ENCODE results near the gene ZNF771.
A peak's percentile ranks its signal among the peaks of the same experiment; 100 is the strongest.

ZNF771 gene

DNA sequence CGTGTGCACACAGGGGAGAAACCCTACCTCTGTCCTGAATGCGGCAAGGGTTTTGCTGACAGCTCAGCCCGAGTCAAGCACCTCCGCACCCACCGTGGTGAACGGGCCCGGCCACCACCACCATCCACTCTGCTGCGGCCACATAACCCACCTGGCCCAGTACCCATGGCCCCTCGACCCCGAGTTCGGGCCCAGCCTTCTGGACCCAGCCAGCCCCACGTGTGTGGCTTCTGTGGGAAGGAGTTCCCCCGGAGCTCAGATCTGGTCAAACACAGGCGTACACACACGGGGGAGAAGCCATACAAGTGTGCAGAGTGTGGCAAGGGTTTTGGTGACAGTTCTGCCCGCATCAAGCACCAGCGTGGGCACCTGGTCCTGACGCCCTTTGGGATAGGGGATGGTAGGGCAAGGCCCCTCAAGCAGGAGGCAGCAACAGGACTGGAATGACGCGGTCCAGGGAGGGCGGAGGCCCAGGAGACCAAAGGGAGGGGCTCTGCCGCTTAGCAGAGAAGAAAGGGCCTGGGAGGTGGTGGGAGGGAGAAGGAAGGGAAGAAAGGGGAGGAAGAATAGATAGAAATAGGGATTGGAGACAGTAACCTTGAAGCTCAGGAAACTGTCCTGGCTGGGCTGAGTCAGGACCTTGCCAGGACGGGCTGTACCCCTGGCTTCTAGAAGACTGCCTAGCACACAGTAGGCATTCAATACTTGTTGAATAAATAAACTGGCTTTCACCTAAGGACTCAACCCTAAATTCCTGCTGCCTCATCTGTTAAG is 8.6 kb upstream of the ZNF771 start:
- no peak for DNase-seq (ENCODE audit: low read depth)

DNA sequence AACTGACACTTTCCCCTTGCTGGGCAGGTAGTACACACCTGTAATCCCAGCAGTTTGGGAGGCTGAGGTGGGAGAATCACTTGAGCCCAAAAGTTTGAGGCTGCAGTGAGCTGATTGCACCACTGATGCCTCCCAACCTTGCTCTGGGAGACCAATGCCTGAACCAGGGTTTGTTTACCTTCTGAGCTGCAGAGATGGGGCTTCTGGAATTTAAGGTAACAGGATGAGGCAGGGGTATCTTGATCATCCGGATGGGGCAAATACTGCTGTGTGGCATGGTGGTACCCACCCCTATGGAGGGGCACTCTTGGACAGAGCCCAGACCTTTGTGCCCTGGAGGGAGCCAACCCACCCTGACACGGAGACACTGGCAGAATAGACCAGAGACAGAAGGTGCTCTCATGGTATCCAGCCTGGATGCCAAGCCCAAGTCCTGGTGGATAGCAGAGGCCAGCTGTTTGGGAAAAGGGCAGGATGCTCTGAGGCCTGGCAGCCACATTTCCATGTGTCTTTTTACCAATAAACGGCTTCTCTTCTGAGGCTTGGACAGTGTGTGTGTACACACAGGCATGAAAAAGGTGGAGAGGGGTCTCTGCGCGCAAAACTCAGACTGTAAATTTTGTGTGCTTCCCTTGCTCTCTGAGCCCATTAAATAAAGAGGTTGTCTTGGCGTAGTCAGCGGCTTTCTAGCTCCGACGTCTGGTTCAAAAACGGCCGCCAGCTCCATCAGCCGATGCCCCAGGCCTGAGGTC is 7.8 kb upstream of the ZNF771 start:
- no peak for DNase-seq (ENCODE audit: low read depth)

DNA sequence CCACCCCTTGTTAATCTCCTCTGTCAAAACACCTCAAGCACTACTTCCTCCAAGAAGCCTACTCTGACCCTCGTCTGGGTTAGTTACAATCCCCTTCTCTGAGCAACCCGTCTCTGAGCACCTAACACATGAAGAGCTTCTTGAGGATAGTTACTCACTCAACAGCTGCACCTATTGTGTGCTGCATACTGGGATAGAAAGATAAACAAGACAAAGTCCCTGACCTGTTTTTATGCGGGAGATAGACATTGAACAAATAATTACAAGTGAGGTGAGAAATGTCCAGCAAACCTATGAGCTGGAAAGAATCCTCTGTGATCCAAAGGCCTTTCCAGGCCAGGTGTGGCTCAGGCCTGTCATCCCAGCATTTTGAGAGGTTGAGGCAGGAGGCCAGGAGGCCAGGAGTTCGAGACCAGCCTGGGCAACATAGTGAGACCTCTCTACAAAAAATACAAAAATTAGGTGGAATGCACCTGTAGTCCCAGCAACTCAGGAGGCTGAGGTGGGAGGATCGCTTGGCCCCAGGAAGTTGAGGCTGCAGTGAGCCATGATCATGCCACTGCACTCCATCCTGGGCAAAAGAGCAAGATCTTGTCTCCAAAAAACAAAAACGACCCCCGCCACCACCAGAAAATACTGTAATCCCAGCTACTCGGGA is 5.5 kb upstream of the ZNF771 start:
- DNase-seq (ENCODE audit: low read depth): no peak

DNA sequence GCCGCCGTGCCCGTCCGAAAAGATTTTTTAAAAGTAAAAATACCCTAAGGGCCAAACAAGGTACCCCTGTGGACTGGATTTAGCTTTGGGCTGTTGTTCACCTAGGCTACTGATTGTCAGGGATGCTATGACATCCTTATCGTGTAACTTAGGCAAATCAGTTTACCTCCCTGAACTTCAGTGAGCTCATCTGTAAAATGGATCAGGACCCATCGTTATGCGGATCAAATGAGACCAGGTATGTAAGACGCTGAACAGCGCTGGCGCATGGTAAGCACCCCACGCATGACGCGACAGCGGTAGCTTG is 658 bp upstream of the ZNF771 start:
- DNase-seq (ENCODE audit: low read depth): no peak

DNA sequence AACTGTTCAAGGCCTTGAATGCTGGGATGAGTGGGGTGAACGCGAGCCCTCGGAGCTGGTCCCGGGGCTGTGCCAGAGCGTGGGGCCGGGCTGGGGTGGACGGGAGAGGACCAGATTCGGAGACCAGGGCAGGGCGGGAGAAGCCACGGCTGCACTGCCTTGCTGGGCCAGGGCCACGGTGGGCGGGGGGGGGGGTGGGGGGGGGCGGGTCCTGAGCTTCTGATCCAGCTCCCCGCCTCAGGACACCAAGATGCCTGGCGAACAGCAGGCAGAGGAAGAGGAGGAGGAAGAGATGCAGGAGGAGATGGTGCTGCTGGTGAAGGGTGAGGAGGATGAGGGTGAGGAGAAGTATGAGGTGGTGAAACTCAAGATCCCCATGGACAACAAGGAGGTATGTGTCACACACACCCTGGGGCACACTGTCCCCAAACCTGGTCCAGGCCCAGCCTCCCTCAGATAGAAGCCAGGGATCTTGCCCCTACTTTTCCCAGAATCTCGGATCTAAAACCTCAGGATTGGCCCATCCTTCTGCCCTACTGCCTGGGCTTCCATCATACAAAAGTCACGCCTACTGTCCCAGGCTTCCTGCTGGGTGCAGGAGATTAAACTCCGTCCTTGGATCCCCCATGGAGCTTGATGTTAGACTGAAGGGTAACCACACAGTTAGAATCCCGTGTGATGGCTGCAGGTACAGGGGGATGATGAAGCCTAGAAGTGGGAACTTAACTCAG is 563 bp downstream of the ZNF771 start:
- no peak for DNase-seq (ENCODE audit: low read depth)

DNA sequence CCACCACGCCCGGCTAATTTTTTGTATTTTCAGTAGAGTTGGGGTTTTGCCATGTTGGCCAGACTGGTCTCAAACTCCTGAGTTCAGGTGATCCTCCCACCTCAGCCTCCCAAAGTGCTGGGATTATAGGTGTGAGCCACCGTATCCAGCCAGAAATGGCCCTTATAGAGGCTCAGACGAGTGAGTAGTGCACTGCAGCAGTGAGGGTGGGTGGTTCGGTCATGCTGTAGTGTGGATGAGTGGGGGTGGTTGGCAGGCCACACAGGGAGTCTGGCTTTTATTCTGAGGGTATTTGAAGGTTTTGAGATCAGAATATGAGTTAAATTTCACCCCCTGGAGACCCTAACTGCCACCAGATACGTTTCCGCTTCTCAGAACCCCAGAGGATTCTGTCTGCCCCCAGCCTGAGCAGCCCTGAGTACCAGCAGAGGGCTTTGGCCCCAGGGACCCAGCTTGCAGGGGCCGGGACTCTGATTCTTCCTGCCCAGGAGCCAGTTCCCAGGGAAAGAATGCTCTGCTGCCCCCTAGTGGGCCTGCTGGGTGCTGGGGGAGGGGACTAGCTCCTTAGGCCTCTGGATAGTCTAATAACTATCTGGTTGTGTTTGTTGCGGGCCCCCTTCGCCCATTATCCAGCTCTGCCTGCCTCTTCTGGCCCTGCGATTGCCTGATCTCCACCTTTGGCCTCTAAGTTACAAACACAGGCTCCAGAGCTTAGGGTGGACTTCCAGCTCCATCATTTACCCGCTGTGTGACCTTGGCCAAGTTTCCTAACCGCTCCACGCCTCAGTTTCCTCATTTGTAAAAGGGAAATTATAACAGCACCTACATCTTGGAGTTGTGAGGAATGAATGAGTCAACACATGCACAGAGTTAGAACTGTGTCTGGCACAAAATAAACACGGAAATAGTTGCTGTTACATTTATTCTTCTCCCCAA is 2.0 kb downstream of the ZNF771 start:
- peak; percentile 86 for DNase-seq (ENCODE audit: low read depth)

DNA sequence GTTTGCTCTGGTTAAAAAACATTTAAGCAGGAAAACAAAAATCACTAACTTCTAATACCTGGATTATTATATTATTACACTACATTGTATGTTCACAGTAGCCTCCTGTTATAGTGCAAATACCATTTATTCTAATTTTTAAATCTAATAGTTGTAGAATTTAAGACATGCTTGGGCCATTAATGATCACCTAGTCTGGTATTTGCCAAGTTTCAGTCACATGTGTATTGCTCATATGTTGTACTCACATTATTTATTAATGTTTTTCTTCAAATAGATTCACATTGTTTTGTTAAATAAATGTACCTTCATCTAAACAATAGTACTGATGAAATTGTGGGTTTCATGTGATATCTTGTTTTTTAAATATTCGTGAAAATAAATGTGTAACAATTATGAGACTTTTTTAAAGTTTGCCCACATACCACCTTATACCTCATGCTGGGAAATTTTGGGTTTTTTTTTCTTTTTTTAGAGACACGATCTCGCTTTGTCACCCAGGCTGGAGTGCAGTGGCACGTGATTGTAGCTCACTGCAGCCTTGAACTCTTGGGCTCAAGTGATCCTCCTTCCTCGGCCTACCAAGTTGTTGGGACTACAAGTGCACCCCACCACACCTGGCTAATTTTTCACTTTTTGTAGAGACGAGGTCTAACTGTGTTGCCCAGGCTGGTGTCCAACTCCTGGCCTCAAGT is 5.9 kb downstream of the ZNF771 start:
- no peak for DNase-seq (ENCODE audit: low read depth)

DNA sequence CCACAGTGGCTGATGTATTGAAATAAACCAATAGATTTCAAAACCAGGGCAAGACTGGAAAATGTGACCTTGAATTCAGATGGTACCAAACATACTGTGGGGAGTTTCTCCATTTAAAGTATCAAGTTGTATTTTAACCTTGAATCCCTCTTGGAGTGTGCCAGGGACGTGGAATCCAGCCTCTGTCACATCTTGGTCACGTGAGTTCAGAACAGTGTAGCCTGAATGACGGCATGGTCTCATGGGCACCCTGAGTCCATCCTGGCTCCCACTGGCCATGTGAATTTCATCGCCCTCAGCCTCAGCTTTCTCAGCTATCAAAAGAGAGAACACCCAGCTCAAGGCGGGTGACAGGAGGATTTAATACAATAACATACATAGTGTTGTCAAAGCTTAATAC is 6.8 kb downstream of the ZNF771 start:
- no peak for DNase-seq (ENCODE audit: low read depth)

DNA sequence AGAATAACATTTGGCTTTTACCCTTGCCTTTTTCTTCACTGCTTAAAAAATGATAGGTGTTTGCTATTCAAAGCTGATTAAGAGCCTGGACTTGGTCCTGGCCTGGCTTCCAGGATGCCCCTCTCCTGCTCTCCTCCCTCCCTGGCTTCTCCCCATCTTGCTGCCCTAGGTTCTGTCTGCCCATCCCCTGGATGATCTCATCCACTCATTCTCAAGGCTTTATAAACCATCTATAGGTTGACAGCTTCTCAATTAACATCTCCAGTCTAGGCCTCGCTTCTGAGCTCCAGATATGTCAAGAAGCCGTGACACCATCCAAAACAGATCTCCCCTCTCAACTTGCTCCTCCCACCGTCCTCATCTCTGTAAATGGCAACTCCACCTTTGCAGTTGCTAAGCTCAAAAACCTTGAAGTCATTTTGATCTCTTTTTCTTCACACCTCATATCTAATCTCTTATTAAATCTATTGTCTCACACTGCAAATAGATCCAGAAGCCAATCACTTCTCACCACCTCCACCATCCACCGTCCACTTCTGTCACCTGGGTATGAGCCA is 8.7 kb downstream of the ZNF771 start:
- no peak for DNase-seq (ENCODE audit: low read depth)

DNA sequence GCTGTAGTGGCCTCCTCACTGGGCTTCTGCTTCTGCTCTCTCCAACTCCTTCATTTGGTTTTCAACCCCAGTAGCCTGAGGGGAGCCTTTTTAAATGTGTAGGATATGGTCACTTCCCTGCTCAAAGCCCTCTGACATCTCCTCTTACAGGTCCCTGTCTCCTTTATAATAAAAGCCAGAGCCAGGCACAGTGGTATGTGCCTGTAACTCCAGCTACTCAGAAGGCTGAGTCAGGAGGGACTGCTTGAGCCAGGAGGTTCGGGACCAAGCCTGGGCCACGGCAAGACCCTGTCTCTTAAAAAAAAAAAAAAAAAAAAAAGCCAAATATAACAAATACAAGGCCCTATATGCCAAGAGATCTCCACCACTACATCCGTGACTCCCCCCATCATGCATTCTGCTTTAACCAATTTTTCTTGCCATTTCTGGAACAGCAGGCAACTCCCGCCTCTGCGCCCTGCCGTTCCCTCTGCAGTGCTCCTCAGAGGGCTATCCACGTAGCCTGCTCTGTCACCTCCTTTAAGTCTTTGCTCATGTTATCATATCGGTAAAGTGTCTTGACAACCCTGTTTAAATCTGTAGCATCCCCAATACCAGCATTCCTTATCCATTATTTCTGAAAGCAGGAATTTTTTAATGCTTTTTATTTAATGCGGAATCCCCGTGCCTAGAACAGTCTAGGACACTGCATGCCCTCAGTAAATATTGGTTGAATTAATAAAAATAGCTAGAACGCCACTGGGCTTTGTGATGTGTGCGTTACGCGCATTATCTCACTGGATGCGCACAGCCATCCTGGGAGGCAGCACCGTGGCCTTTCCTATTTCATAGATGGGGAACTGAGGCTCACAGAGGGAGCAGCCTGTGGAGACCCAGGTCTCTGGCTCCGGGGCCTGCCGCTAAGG is 9.5 kb downstream of the ZNF771 start:
- DNase-seq (ENCODE audit: low read depth): no peak

DNA sequence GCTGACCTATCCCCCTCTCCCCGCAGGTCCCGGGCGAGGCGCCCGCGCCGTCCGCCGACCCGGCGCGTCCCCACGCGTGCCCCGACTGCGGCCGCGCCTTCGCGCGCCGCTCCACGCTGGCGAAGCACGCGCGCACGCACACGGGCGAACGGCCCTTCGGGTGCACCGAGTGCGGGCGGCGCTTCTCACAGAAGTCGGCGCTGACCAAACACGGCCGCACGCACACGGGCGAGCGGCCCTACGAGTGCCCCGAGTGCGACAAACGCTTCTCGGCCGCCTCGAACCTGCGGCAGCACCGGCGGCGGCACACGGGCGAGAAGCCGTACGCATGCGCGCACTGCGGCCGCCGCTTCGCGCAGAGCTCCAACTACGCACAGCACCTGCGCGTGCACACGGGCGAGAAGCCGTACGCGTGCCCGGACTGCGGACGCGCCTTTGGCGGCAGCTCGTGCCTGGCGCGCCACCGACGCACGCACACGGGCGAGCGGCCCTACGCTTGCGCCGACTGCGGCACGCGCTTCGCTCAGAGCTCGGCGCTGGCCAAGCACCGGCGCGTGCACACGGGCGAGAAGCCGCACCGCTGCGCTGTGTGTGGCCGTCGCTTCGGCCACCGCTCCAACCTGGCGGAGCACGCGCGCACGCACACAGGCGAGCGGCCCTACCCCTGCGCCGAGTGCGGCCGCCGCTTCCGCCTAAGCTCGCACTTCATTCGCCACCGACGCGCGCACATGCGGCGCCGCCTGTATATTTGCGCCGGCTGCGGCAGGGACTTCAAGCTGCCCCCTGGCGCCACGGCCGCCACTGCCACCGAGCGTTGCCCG is 10.3 kb downstream of the ZNF771 start:
- DNase-seq (ENCODE audit: low read depth): peak; percentile 85

DNA sequence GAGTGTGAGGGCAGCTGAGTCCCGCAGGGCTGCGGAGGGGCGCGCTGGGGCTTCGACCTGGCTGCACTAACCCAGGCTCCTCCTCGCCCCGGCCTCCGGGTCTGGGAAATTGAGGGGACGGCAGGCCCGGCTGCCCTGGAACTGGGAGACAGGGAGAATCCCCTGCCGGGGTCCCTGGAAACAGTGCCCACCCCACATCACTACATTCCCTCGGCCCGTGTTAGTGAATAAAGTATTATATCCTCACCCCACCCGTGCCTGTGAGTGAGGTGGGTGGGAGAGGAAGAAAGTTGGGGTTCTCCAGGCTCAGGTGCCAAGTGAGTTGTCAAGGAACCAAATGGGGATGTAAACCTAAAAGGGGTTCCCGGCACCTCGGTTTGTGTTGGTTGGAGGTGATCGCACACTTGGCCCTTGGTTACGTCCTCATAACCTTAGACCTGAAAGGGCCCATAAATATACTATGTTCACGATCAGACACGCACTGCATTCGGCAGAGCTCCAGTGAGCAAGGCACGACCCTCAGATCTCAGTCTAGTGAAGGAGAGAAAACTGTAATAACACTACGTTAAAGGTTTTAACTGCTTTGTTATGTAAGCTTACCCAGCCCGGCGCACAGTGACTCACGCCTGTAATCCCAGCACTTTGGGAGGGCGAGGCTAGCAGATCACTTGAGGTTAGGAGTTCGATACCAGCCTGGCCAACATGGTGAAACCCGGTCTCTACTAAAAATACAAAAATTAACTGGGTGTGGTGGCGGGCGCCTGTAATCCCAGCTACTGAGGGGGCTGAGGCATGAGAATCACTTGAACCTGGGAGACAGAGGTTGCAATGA is 11.2 kb downstream of the ZNF771 start:
- no peak for DNase-seq (ENCODE audit: low read depth)

DNA sequence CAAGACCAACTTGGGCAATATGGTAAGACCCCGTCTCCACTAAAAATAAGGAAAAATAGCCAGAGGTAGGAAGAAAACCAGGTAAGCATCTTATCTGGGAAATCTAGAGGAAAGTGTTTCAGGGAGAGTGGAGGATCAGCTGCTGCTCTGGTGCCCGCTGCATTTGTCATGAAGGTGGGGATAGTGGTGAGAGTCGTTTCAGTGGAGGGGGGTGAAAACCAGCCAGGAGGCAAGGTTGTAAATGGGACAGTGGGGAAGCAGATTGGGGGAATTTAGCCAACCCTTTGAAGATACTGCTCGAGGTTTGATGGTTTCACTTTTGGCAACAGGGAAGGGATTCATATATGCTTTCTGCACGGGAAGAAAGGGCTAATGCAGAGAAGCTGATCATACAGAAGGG is 13.6 kb downstream of the ZNF771 start:
- no peak for DNase-seq (ENCODE audit: low read depth)

DNA sequence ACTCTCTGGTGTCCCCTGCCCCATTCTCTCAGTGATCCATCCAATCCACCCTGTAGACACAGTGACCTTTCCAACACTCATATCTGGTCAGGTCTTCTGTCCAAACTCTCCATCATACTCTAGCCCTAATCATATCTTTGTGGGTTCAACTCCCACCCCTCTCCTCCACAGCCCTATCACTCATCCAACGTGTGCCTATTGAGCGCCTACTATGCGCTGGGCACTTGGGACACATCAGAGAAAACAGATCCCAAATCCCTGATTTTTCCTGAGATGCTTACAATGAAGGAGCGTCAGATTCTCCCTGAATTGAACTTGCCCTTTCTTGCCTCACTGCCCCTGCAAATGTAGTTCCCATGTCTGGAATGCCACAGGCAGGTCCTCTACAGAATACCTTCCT is 20.6 kb downstream of the ZNF771 start:
- DNase-seq (ENCODE audit: low read depth): no peak

DNA sequence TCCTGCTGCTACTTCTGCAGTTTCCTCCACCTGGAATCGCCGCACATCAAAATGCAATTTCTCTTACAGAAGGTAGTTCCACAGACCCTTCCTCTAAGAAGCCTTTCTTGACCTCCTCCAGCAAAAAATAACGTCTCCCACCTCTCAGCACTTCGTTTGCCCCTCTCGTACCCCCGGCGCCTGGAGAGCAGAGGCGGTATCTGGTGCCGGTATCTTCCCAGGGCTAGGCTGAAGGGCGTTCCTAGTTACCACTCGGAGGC is 21.9 kb downstream of the ZNF771 start:
- no peak for DNase-seq (ENCODE audit: low read depth)

DNA sequence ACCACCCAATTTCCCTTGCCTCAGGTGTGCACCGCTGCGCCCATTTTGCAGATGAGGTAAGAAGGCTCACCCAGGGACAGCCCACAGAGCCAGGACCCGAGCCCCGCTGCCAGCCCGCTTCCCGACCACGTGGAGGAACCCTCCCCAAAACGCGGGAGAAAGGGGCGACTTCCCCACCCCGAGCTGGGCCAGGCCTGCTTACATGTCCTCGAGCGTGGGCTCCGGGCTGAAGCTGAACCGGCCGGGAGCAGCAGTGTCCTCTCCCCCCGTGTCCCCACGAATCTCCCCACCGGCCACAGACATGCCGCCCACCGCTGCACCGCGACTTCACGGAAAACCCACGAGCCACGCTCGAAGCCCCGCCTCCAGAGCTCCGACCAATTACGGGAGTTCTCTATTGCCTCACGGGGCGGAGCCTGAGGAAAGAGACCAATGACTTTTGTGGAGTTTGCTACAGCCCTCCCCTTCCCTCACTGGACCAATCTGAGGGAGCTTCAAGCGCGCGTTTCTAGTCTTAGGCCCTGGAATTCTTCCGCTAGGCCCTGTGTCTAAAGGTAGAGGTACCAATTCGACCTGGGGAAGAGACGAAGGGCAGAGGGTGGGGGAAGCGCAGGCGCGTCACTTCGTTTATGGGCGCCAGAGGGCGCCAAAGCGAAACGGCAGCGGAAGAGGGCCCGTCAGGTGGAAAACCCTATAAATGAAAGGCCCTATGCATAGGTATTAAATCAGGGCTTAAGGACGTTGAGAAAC is 22.4 kb downstream of the ZNF771 start, which contains the start of gene DCTPP1:
Gene DCTPP1, minus strand, starts transcription at position 353 of the 750 bp plus-strand sequence. Its CDS starts 50 bp downstream, at position 303.
- DNase-seq (ENCODE audit: low read depth): peak; percentile 96

DNA sequence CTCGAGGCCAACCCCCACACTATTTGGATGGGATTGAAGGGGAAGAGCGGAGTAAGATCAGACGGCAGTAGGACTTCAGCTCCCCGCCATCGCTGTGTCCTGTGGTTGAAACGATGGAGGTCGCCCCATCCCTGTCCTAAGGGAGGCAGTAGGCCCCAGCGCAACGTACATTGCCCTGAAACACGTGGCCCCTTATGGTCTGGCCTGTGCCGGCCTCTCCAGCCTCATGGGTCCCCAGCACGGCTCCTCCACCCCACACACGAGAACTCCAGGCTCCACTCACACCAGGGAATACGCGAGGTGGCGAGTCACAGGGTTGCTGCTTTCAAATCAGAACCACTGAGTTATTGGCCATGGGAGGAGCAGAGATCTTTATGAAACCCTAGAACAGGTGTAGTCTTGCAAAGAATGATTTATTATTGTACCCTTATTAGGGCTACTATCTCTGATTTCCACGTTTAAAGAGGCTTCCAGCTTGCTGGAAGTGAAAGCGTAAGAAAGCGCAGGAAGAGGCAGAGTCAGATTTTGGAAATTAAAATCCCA is 23.1 kb downstream of the ZNF771 start:
- no peak for DNase-seq (ENCODE audit: low read depth)
